Uterus (tissue), 2 donors: ENCODE data around the gene CEP112.

ENCODE experiments used
- POLR2A ChIP-seq, 2 donors: fragments of 450-650 bp; IDR thresholded peaks; one replicate each; pipeline ENCODE4 v1.6.1; 2016; ENCODE audit warnings: antibody characterized with exemption in 2 of 2, mild to moderate bottlenecking in 1 of 2, moderate library complexity in 1 of 2
- TF ChIP-seq, protein P1 (sequence below), 4 experiments: fragments of 200-600 bp in 2 of 4; fragments of 450-650 bp in 2 of 4; sonication (generic) in 2 of 4; IDR thresholded peaks; one replicate each; pipeline ENCODE4 v1.5.1; 2016 to 2019; ENCODE audit warnings: antibody characterized with exemption in 4 of 4, mild to moderate bottlenecking in 2 of 4, moderate library complexity in 1 of 4

DNA sequence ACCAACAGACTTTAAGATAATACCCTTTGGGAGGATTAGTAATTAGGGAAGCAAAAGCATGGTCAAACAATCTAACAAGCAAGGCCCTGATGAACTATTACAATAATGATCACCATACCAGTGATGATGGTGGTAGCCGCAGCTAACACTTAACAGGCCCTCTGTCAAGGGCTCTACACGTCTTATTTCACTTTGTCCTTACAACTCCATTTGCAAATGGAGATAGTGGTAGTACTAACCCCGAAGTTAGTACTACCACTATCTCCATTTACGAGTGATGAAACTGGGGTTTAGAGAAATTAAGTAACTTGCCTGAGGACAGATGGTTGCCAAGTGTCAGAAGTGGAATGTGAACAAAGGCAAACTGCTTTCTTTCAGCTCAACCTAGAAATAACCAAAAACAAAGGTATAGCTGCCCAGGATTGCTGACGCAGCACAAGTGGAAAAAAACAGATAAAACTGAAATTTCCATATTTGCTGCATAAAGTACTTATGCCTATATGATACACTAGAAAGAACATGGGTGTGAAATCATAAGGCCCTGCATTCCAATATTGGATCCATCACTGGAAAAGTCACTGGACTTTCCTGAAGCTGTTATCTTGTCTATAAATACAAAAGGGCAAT lies 24.6 kb downstream of the CEP112 start:
- TF ChIP-seq POLR2A (IDR thresholded peaks at IDR 0.05), result no peak
- TF ChIP-seq, protein P1, sequence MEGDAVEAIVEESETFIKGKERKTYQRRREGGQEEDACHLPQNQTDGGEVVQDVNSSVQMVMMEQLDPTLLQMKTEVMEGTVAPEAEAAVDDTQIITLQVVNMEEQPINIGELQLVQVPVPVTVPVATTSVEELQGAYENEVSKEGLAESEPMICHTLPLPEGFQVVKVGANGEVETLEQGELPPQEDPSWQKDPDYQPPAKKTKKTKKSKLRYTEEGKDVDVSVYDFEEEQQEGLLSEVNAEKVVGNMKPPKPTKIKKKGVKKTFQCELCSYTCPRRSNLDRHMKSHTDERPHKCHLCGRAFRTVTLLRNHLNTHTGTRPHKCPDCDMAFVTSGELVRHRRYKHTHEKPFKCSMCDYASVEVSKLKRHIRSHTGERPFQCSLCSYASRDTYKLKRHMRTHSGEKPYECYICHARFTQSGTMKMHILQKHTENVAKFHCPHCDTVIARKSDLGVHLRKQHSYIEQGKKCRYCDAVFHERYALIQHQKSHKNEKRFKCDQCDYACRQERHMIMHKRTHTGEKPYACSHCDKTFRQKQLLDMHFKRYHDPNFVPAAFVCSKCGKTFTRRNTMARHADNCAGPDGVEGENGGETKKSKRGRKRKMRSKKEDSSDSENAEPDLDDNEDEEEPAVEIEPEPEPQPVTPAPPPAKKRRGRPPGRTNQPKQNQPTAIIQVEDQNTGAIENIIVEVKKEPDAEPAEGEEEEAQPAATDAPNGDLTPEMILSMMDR (IDR thresholded peaks at IDR 0.05), result no peak
